ENCODE measurements around the gene GATAD2A. TPM values are rescaled to one million over a fixed set of nuclear protein-coding genes. Genes with fewer than 3 reads are reported as not detected.

Gene GATAD2A
- total RNA-seq, 1 experiment from 2014 or later: 96.7 TPM

GRCh38 chr19:19543640-19544039 lies 138.2 kb downstream of the GATAD2A start:
- no peak for DNase-seq (ENCODE audit: low spot score)

GRCh38 chr19:19544257-19544953 lies 138.9 kb downstream of the GATAD2A start:
- DNase-seq (ENCODE audit: low spot score): no peak

- no peak for DNase-seq (ENCODE audit: low spot score)
These were observed 139.6 kb downstream of the GATAD2A start for GRCh38 chr19:19544954-19545591.

GRCh38 chr19:19545707-19546106 lies 140.2 kb downstream of the GATAD2A start:
- no peak for DNase-seq (ENCODE audit: low spot score)

GRCh38 chr19:19546751-19547162 lies 141.3 kb downstream of the GATAD2A start:
- DNase-seq (ENCODE audit: low spot score): no peak

- DNase-seq (ENCODE audit: low spot score): no peak
These were observed 142.3 kb downstream of the GATAD2A start for GRCh38 chr19:19547674-19548336.

- DNase-seq (ENCODE audit: low spot score): no peak
These were observed 143.7 kb downstream of the GATAD2A start for GRCh38 chr19:19548915-19549759.

- no peak for DNase-seq (ENCODE audit: low spot score)
These were observed 144.5 kb downstream of the GATAD2A start for GRCh38 chr19:19549804-19550464.

GRCh38 chr19:19550485-19550929 lies 145.0 kb downstream of the GATAD2A start:
- no peak for DNase-seq (ENCODE audit: low spot score)

- no peak for DNase-seq (ENCODE audit: low spot score)
These were observed 145.7 kb downstream of the GATAD2A start for GRCh38 chr19:19550972-19551852.

- DNase-seq (ENCODE audit: low spot score): no peak
These were observed 146.3 kb downstream of the GATAD2A start for GRCh38 chr19:19551853-19552192.

GRCh38 chr19:19552798-19553197 lies 147.3 kb downstream of the GATAD2A start:
- peak; percentile 41 for DNase-seq (ENCODE audit: low spot score)

GRCh38 chr19:19553670-19554069 lies 148.2 kb downstream of the GATAD2A start:
- DNase-seq (ENCODE audit: low spot score): no peak

- DNase-seq (ENCODE audit: low spot score): peak; percentile 41
These were observed 148.9 kb downstream of the GATAD2A start for GRCh38 chr19:19554074-19555023.

GRCh38 chr19:19558055-19558454 lies 152.6 kb downstream of the GATAD2A start:
- no peak for DNase-seq (ENCODE audit: low spot score)

Measured in HT-29 (cell line).